ENCODE measurements around the gene FAM9C. TPM values are rescaled to one million over a fixed set of nuclear protein-coding genes. Genes with fewer than 3 reads are reported as not detected.

Gene FAM9C
- total and polyA plus RNA-seq, 7 experiments from 2014 or later = 0.16 to 0.19 TPM; not detected in 5

GRCh38 chrX:13080128-13080795 lies 35.8 kb upstream of the FAM9C start:
- Mint-ChIP-seq H3K4me3 (peak overlapping the region in 9 of 10 donors; percentile 13 to 79 (median 58)), H3K36me3 (no peaks in the 10 kb centered on the region), H3K4me1 (peaks cover 35 to 98% (median 83%) of the 10 kb centered on the region in 7 donors), H3K27me3 (no peaks in the 10 kb centered on the region), H3K27ac (peak overlapping the region; percentile 92 to 99 (median 96)), H3K9me3 (no peaks in the 10 kb centered on the region)
- Histone ChIP-seq H3K27me3 (ENCODE audit: control insufficient read depth in 2 of 2, insufficient read depth in 2 of 2, low read length in 2 of 2) (no peaks in the 10 kb centered on the region), H3K27ac (ENCODE audit: low read depth, low read length) (peak overlapping the region; percentile 88), H3K4me1 (ENCODE audit: control insufficient read depth in 2 of 2, insufficient read depth in 2 of 2, low read length in 2 of 2) (peaks cover 53 to 90% of the 10 kb centered on the region in 2 donors), H3K9me3 (ENCODE audit: control insufficient read depth in 2 of 3, low read length in 3 of 3) (no peaks in the 10 kb centered on the region), H3K36me3 (ENCODE audit: control insufficient read depth in 2 of 3, insufficient read depth in 3 of 3, low read length in 3 of 3) (no peaks in the 10 kb centered on the region), H3K4me3 (ENCODE audit: low read length) (no peak overlapping the region)
- CTCF ChIA-PET = interaction anchor here (0.8 to 2.1 kb wide), 2 partner anchors 11 kb away, joined by 3 to 9 read pairs; no protein-coding TSS in a partner anchor
- POLR2A ChIA-PET = interaction anchor here (0.6 to 24.1 kb wide), 9 partner anchors 8 to 128 kb away, joined by 3 to 1322 read pairs (median 49); partner anchors contain the start of gene TMSB4X
- DNase-seq = no peak
- no peak for ATAC-seq
- intact Hi-C loops (cut with micrococcal nuclease) = loop anchor here in 1 of 2 donors (2.0 kb wide), 1 partner anchor 77 kb away; no protein-coding TSS in a partner anchor

GRCh38 chrX:13078739-13079444 lies 34.5 kb upstream of the FAM9C start:
- Histone ChIP-seq H3K27ac (ENCODE audit: low read depth, low read length) (peak overlapping the region; percentile 88), H3K27me3 (ENCODE audit: control insufficient read depth in 2 of 2, insufficient read depth in 2 of 2, low read length in 2 of 2) (no peaks in the 10 kb centered on the region), H3K4me1 (ENCODE audit: control insufficient read depth in 2 of 2, insufficient read depth in 2 of 2, low read length in 2 of 2) (peaks cover 55 to 92% of the 10 kb centered on the region in 2 donors), H3K36me3 (ENCODE audit: control insufficient read depth in 2 of 3, insufficient read depth in 3 of 3, low read length in 3 of 3) (no peaks in the 10 kb centered on the region), H3K9me3 (ENCODE audit: control insufficient read depth in 2 of 3, low read length in 3 of 3) (no peaks in the 10 kb centered on the region), H3K4me3 (ENCODE audit: low read length) (peak overlapping the region; percentile 54)
- Mint-ChIP-seq H3K4me3 (peak overlapping the region; percentile 59 to 79 (median 74)), H3K27me3 (no peaks in the 10 kb centered on the region), H3K4me1 (peaks cover 42 to 98% (median 89%) of the 10 kb centered on the region in 7 donors), H3K36me3 (no peaks in the 10 kb centered on the region), H3K9me3 (no peaks in the 10 kb centered on the region), H3K27ac (peak overlapping the region; percentile 90 to 99 (median 95))
- CTCF ChIA-PET = no interaction called here
- POLR2A ChIA-PET = interaction anchor here (0.6 to 24.1 kb wide), 11 partner anchors 8 to 128 kb away, joined by 3 to 1322 read pairs (median 4); partner anchors contain the start of gene TMSB4X
- DNase-seq = no peak
- no peak for ATAC-seq
- intact Hi-C loops (cut with micrococcal nuclease) = no loop called here

DNA sequence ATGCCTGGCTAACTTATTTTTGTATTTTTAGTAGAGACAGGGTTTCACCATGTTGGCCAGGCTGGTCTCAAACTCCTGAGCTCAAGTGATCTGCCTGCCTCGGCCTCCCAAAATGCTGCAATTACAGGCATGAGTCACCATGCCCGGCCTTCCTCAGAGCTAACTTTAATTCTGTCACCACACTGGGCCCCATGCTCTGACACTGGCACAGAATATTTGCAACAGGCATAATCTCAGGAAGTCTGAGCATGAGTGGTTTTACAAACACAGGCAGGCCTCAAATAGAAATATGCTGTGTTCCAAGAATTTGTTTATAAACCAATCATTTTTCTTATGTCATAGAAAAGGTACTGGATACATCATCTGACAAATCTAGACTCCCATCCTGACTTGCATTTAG lies 32.7 kb upstream of the FAM9C start:
- DNase-seq (no peak), ATAC-seq (peak; percentile 52)
- Histone ChIP-seq H3K4me3 (ENCODE audit: low read length) (no peak overlapping the region), H3K27me3 (ENCODE audit: control insufficient read depth in 2 of 2, insufficient read depth in 2 of 2, low read length in 2 of 2) (no peaks in the 10 kb centered on the region), H3K27ac (ENCODE audit: low read depth, low read length) (peak overlapping the region; percentile 88), H3K4me1 (ENCODE audit: control insufficient read depth in 2 of 2, insufficient read depth in 2 of 2, low read length in 2 of 2) (peaks cover 38 to 76% of the 10 kb centered on the region in 2 donors), H3K36me3 (ENCODE audit: control insufficient read depth in 2 of 3, insufficient read depth in 3 of 3, low read length in 3 of 3) (no peaks in the 10 kb centered on the region), H3K9me3 (ENCODE audit: control insufficient read depth in 2 of 3, low read length in 3 of 3) (no peaks in the 10 kb centered on the region)
- peak overlapping the region in 8 of 9 donors; percentile 55 to 99 (median 91) for H3K27ac Mint-ChIP-seq
- H3K9me3 Mint-ChIP-seq = peaks cover 0 to 3% (median 0%) of the 10 kb centered on the region in 11 donors
- peaks cover 33 to 87% (median 74%) of the 10 kb centered on the region in 7 donors for H3K4me1 Mint-ChIP-seq
- H3K36me3 Mint-ChIP-seq = no peaks in the 10 kb centered on the region
- CTCF ChIA-PET = interaction anchor here (0.7 to 1.3 kb wide), 3 partner anchors 8 to 26 kb away, joined by 3 to 4 read pairs (median 3); no protein-coding TSS in a partner anchor
- intact Hi-C loops (cut with micrococcal nuclease) = no loop called here
- H3K27me3 Mint-ChIP-seq = no peaks in the 10 kb centered on the region
- POLR2A ChIA-PET = interaction anchor here (0.6 to 18.1 kb wide), 19 partner anchors 9 to 126 kb away, joined by 3 to 353 read pairs (median 7); partner anchors contain the start of gene TMSB4X
- peak overlapping the region in 5 of 10 donors; percentile 9 to 79 (median 32) for H3K4me3 Mint-ChIP-seq

GRCh38 chrX:13076176-13076961 lies 31.9 kb upstream of the FAM9C start:
- peaks cover 28 to 79% (median 66%) of the 10 kb centered on the region in 7 donors for H3K4me1 Mint-ChIP-seq
- DNase-seq (no peak), ATAC-seq (no peak)
- peak overlapping the region; percentile 47 to 99 (median 82) for H3K27ac Mint-ChIP-seq
- H3K27me3 ChIP-seq (ENCODE audit: control insufficient read depth in 2 of 2, insufficient read depth in 2 of 2, low read length in 2 of 2) = no peaks in the 10 kb centered on the region
- H3K27ac ChIP-seq (ENCODE audit: low read depth, low read length) = peak overlapping the region; percentile 56
- peaks cover 0 to 7% (median 0%) of the 10 kb centered on the region in 11 donors for H3K9me3 Mint-ChIP-seq
- ChIA-PET POLR2A (interaction anchor here (0.9 to 18.1 kb wide), 18 partner anchors 10 to 125 kb away, joined by 3 to 353 read pairs (median 9); partner anchors contain the start of gene TMSB4X), CTCF (interaction anchor here (1.3 kb wide), 1 partner anchor 9 kb away, joined by 3 read pairs; no protein-coding TSS in a partner anchor)
- H3K4me3 Mint-ChIP-seq = peak overlapping the region in 6 of 10 donors; percentile 15 to 79 (median 32)
- peaks cover 33 to 68% of the 10 kb centered on the region in 2 donors for H3K4me1 ChIP-seq (ENCODE audit: control insufficient read depth in 2 of 2, insufficient read depth in 2 of 2, low read length in 2 of 2)
- no peaks in the 10 kb centered on the region for H3K9me3 ChIP-seq (ENCODE audit: control insufficient read depth in 2 of 3, low read length in 3 of 3)
- H3K27me3 Mint-ChIP-seq = no peaks in the 10 kb centered on the region
- no peak overlapping the region for H3K4me3 ChIP-seq (ENCODE audit: low read length)
- intact Hi-C loops (cut with micrococcal nuclease) = no loop called here
- no peaks in the 10 kb centered on the region for H3K36me3 ChIP-seq (ENCODE audit: control insufficient read depth in 2 of 3, insufficient read depth in 3 of 3, low read length in 3 of 3)
- peaks cover 0 to 1% (median 0%) of the 10 kb centered on the region in 5 donors for H3K36me3 Mint-ChIP-seq

- ChIA-PET POLR2A (interaction anchor here (0.5 to 18.1 kb wide), 23 partner anchors 8 to 124 kb away, joined by 3 to 353 read pairs (median 6); partner anchors contain the start of gene TMSB4X), CTCF (interaction anchor here (0.9 to 1.2 kb wide), 4 partner anchors 11 to 100 kb away, joined by 3 to 6 read pairs (median 3); partner anchors contain the start of gene TMSB4X)
- no peak overlapping the region for H3K4me3 ChIP-seq (ENCODE audit: low read length)
- H3K9me3 ChIP-seq (ENCODE audit: control insufficient read depth in 2 of 3, low read length in 3 of 3) = no peaks in the 10 kb centered on the region
- Mint-ChIP-seq H3K27me3 (no peaks in the 10 kb centered on the region), H3K36me3 (peaks cover 0 to 5% (median 0%) of the 10 kb centered on the region in 5 donors), H3K27ac (peak overlapping the region; percentile 88 to 99 (median 94)), H3K9me3 (peaks cover 0 to 17% (median 4%) of the 10 kb centered on the region in 11 donors), H3K4me1 (peaks cover 19 to 61% (median 49%) of the 10 kb centered on the region in 7 donors), H3K4me3 (peak overlapping the region in 9 of 10 donors; percentile 10 to 73 (median 52))
- DNase-seq (peak in 7 of 9 donors; percentile 30 to 68 (median 52)), ATAC-seq (peak; percentile 90)
- peaks cover 21 to 50% of the 10 kb centered on the region in 2 donors for H3K4me1 ChIP-seq (ENCODE audit: control insufficient read depth in 2 of 2, insufficient read depth in 2 of 2, low read length in 2 of 2)
- no peaks in the 10 kb centered on the region for H3K27me3 ChIP-seq (ENCODE audit: control insufficient read depth in 2 of 2, insufficient read depth in 2 of 2, low read length in 2 of 2)
- intact Hi-C loops (cut with micrococcal nuclease) = loop anchor here in 1 of 2 donors (1.0 to 5.0 kb wide), 4 partner anchors 11 to 72 kb away; no protein-coding TSS in a partner anchor
- peak overlapping the region; percentile 56 for H3K27ac ChIP-seq (ENCODE audit: low read depth, low read length)
- no peaks in the 10 kb centered on the region for H3K36me3 ChIP-seq (ENCODE audit: control insufficient read depth in 2 of 3, insufficient read depth in 3 of 3, low read length in 3 of 3)
Observed at GRCh38 chrX:13074297-13075262, 30.2 kb upstream of the FAM9C start.
